Glomerular endothelial cell (primary cell): Measurements from ENCODE around the gene ISY1. TPM values are rescaled to one million over a fixed set of nuclear protein-coding genes. Genes with fewer than 3 reads are reported as not detected.
"Not testable (repeated sequence)": the region's sequence is repeated elsewhere in the genome, so short reads cannot be mapped to it uniquely, and the experiment has no call there.

Source experiments
- DNase-seq: peaks from one replicate; pipeline ENCODE4 v3.0.0-alpha.2; 2011; ENCODE audit warnings: low read depth, low spot score; ENCODE audit errors: extremely low read depth
- total RNA-seq: library from RNA; depleted of rRNA; stranded (reverse); fragments of >200 nt; gene quantifications from 2 replicates; pipeline ENCODE4 v1.2.3, GENCODE V29; 2015

Gene ISY1
- 21.6 and 25.1 TPM in 2 replicates for total RNA-seq

DNA sequence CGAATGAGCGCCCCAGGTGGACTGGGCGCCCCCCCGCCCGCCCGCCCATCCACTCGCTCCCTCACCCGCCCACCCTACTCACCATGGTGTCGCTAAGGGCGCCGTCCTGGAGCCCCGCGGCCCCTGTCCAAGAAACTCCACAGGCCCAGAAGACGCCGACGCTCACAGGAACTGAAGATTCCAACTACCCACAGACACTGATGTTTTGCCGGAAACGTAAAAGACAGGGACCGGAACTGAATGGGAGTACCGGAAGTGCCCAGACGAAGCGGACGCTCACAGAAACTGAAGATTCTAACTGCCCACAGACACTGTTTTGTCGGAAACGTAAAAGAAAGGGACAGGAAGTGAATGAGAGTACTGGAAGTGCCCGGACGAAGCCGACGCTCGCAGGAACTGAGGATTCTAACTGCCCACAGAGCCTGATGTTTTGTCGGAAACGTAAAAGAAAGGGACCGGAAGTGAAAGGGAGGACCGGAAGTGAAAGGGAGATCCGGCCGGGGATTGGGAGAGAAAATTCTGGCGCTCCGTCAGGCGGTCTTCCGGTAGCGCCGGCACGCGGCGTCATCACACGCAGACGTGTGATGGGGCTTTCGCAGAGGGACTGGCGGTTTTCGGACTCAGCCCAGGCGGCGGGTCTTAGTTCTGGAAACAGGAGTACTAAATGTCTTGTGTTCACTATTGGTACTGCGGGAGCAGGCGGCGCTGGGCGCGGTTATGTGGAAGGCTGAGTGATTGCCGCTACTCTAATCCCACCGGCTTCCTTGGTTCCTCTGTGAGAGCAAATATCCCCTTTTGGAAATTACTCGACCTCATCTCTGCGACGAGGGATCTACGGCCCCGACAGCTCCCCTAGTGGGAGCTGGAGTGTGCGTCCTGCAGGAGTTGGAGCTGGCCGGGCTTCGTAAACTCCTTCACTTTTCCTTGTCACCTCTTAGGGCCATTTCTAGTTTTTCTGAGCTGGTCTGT, at the start of gene ISY1:
Gene ISY1 (minus strand): TSS at position 173 of the 969 bp plus-strand sequence. CDS start 88 bp downstream, at position 85.
- peak; percentile 95 for DNase-seq

- DNase-seq = no peak
Measured at GRCh38 chr3:129207479-129207878, 46.6 kb upstream of the ISY1 start.

GRCh38 chr3:129205109-129205832, 44.4 kb upstream of the ISY1 start:
- no peak for DNase-seq

DNA sequence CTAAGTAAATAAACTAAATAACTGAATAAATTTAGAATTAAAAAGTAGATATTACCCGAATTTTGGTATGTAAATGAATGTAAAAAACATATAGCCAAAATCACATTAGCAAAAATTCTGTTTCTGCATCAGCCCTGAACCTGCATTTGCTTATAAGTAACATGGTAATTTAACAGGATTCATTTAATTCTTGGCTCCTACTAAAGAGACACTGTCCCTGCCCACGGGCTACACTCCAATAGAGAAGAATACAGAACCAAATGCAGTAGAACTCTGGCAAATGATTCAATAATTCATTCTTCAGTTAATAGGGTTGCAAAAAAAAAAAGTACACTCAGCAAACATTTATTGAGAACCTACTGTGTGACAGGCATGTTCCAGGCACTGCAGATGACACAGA, 43.6 kb upstream of the ISY1 start:
- DNase-seq = no peak

DNA sequence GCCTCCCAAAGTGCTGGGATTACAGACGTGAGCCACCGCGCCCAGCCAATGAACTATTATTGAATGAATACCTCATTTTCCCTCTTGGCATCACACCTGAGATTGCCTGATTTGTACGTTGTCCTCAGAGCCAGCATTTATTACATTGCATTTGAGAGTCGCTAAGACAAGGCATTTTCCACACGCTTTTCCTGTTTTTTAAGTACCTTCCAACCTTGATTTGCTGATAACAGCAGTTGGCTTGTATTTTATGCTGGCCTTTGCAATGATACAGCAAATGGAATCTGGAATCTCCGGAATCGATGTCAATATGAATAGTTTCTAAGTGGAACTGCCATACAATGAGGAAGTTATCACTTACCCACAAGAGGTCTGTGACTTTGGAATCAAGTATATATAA, 38.5 kb upstream of the ISY1 start:
- no peak for DNase-seq

DNA sequence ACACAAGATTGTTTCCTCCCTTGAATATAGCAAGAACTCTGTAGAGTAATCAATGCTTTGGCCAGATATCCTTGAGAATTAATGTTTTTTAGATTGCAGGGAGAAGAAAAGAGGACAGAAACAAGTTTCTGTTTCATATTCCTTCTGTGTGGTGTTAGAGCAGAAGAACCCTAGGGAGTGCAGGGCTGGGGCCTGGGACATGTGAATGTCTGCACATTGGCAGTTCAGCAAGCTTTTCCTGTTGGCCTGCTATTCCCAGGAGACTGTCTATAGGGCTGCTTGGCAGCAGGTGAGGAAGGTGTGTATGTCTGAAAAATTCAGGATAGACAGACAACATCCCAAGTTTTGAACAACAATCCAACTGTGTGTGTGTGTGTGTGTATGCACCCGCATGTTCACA, 36.5 kb upstream of the ISY1 start:
- DNase-seq = no peak

- no peak for DNase-seq
Measured at GRCh38 chr3:129196601-129197000, 35.7 kb upstream of the ISY1 start.

DNA sequence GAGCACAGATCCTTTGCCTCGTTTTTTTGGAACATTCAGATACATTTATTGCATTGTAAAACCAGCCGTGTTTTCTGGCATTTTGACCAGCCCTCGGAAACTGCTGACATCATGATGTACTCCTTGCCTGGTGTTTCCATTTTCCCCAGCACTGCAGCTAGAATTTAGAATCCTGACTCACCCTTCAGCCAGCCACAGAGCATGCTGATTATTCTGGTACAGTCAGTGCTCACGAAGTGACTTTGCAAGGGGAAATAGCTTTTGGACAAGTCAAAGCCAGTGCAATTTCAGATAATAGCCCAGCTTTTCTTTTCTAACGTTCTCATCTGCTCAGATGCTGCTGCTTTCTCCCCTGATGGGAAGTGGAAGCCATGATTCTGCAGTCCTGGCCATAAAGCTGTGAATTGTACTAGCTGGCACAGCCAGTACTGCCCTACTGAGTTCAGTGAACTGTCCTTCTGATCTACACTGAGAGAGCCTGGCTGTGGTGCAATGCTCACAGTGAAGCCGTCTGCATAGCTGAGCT, 34.9 kb upstream of the ISY1 start:
- no peak for DNase-seq

DNA sequence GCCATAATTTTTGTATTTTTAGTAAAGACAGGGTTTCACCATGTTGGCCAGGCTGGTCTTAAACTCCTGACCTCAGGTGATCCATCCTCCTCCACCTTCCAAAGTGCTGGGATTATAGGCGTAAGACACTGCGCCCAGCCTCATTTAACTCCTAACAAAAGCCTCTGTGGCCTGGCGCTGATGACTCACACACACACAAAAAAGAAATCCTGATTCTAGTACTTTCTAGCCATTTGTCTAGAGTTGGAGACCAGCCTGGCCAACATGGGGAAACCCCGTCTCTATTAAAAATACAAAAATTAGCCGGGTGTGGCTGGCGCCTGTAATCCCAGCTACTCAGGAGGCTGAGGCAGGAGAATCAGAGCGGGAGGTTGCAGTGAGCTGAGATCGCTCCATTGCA, 28.9 kb upstream of the ISY1 start:
- DNase-seq = not testable (repeated sequence)

DNA sequence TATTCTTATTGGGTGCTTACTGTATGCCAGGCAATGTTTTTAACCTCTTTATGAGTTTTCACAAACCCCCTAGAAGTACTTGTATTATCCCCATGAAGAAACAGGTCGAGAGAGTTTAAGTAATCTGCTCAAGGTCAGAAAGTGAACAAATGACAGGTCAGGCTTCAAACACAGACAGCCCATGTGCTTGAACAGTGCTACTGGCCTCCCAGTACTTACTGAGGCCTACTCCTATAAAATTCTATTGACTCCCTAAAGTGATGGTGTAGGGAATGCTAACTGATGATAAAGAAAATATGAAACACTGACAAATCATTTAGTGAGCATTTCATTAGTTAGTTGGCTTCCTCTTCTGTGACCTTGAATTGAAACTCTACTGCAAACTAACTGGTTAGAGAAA, 27.0 kb upstream of the ISY1 start:
- no peak for DNase-seq

GRCh38 chr3:129185783-129186182, 24.9 kb upstream of the ISY1 start:
- DNase-seq = no peak

DNA sequence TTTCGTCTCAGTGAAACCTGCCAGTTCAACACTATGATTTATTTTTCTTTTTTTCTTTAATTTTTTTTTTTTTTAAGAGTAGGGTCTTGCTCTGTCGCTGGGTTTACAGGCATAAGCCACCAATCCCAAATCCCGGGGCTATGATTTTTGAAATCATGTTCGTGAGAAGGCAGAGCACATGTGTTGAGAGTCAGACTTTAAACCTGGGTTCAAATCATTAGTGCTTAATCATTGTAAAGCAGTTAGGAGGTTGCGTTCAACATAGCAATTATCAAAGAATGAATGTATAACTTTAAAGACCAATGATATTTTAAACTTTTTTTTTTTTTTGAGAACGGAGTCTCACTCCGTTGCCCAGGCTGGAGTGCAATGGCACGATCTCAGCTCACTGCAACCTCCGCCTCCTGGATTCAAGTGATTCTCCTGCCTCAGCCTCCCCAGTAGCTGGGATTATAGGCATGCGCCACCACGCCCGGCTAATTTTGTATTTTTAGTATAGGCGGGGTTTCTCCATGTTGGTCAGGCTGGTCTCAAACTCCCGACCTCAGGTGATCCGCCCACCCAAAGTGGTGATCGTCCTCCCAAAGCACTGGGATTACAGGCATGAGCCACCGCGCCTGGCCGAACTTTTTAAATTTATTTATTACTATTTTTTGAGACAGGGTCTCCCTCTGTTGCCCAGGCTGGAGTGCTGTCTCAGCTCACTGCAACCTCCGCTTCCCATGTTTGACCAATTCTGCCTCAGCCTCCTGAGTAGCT, 24.1 kb upstream of the ISY1 start:
- not testable (repeated sequence) for DNase-seq

DNA sequence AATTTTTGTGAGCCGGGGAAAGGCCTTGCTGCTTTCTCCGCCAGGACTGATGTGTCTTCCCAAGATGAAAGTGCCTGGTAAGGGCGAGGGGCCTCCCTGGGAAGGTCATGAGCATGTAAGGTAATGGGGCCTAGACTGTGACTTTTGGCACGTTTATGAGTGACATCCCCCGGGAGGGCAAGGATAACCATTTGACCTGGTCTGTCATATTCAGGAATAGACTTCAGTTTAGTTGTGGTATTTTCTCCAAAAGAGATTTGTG, 23.5 kb upstream of the ISY1 start:
- no peak for DNase-seq

DNA sequence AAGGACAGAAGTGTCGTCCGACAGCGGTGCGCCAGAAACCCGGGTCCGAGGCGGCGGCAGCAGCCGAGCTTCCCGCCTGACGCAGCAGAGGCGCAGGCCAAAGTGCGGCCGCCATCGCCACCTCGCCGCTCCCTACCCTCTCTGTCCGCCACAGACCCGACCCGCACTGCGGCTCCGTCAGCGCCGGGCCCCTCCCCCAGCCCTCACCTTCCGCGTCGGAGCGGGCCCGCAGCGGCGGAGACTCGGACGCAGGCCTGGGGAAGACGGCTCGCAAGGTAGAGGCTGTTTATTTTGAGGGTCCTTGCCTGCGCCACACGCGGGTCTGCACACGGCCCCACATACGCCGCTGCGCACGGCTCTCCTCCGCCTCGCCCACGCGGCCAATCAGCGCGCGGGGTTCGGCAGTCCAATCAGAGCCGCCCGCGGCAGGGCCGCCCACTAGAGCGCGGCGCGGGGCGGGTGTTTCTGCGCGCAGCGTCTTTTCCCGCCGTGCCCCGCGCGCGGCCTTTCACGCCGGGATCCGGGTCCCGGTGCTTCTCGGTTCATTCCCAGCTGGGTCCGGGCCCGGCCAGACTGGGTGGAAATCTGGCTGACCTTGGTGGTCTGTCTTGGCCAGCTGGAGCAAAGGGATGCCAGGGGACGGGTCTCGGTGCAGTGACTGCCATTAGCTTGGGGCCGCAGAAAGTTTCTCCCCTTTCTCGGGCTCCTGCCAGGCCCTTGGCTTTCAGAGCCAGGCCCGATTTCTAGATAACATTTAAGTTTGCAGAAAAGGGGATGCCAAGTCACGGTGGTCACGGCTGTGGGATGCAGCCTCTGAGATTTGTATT, 22.9 kb upstream of the ISY1 start, which contains the start of gene CNBP:
Gene CNBP (minus strand): TSS at position 328 of the 827 bp plus-strand sequence. CDS start 12,139 bp downstream, outside the sequence.
- DNase-seq = no peak

DNA sequence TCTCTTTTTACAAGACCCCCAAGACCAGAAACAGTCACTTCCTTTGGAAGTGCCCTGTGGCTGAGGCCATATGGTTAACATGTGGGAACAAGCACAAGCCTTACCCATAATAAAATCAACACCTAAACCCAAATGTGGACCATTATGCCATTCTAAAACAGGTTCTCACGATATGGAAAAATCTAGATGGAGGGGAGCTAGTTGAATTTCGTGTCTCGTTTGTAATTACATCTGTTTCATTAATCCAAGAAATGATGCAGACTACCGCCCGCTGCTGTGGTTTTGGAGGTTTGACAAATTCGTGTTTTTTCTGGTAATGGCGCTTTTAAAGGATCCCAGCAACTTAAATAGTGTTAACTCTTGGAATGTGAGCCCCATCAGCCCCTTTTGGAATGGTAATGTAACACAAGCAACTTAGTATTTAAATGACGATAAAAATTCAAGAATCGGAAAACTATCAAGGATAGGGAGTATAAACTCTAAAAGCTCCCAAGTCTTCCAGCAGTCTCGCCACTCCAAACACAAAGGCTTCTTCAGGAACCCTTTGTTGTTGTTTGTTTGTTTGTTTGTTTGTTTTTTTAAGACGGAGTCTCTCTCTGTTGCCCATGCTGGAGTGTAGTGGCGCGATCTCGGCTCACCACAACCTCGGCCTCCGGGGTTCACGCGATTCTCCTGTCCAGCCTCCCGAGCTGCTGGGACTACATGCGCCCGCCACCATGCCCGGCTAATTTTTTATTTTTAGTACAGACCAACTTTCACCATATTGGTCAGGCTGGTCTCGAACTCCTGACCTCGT, 21.7 kb upstream of the ISY1 start:
- no peak for DNase-seq

DNA sequence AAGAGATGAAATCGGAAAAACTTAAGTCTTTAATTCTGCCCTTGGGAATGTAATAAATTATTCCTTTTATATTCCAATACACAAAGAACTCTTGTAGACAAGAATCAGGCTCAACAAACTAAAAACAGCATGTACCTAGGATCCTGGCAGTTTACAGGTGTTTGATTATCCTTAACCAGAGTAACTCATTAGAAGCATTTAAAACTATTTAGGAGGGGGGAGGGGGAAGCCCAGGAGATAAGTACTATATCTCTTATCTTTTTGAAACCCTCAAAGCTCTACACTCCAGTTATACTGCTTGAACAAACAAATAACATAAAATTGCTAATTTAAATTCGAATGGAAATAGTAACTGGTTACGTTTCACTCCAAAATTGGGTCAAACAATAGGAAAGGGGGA, 21.0 kb upstream of the ISY1 start:
- DNase-seq = no peak

DNA sequence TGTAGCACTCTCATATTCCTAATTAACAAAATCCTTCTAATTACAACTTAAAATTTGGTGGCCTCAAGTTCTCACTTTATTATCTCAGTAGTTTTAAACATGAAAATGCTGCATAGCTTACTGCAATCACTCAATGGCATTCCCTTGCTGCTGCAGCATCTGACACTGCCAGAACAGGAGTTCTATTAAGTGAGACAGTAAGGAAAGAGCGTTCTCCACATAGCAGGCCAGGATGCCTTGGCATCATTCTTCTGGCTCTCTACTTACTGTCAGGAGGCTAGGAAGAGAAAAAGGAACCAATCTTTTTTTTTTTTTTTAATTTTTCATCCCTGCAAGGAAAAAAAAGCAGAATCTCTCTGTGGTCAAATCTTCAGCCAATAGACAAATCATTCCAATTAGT, 19.6 kb upstream of the ISY1 start:
- no peak for DNase-seq

- DNase-seq = no peak
Measured at GRCh38 chr3:129176051-129176450, 15.2 kb upstream of the ISY1 start.

DNA sequence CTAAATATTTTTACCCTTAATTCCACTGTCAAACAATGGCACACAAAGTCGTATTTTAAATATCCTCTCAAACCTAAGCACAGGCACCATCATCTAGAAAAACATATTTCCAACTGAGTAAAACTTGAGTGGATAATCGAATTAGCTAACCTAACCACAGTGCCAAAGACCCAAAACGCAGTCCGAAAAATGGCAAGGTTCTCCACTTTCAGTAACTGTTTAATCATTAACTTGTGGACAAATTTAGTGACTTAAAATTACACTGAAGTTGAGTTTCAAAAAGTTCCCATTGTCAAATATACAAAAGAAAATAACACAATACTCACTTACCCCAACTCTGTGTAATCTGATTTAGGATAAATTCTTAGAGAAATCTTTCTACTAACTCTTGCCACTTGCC, 12.9 kb upstream of the ISY1 start:
- no peak for DNase-seq
